HG02588 (cell line): ENCODE data around the gene ZNF718.
"Not testable (repeated sequence)": the region's sequence is repeated elsewhere in the genome, so short reads cannot be mapped to it uniquely, and the experiment has no call there.

Source experiments
- ATAC-seq: cut with Tn5 transposase; IDR thresholded peaks from one replicate; pipeline ENCODE4 v1.9.1; 2021; ENCODE audit warnings: mild to moderate bottlenecking, moderate library complexity; ENCODE audit not compliant: unreplicated experiment

ZNF718 gene

GRCh38 chr4:147233-147632 lies 22.9 kb downstream of the ZNF718 start:
- ATAC-seq = no peak

GRCh38 chr4:161496-162284 lies 37.4 kb downstream of the ZNF718 start:
- ATAC-seq = no peak

GRCh38 chr4:169640-170039 lies 45.3 kb downstream of the ZNF718 start:
- ATAC-seq = not testable (repeated sequence)

- ATAC-seq = not testable (repeated sequence)
Measured at GRCh38 chr4:171318-171717, 47.0 kb downstream of the ZNF718 start.

- ATAC-seq = no peak
Measured at GRCh38 chr4:173666-174314, 49.5 kb downstream of the ZNF718 start.

- ATAC-seq = no peak
Measured at GRCh38 chr4:175986-176385, 51.7 kb downstream of the ZNF718 start.

GRCh38 chr4:176995-177394 lies 52.7 kb downstream of the ZNF718 start:
- ATAC-seq = no peak

- ATAC-seq = not testable (repeated sequence)
Measured at GRCh38 chr4:182225-182624, 57.9 kb downstream of the ZNF718 start.

- ATAC-seq = no peak
Measured at GRCh38 chr4:188091-188490, 63.8 kb downstream of the ZNF718 start.

GRCh38 chr4:195159-195558 lies 70.9 kb downstream of the ZNF718 start:
- ATAC-seq = not testable (repeated sequence)

GRCh38 chr4:200936-201335 lies 76.6 kb downstream of the ZNF718 start:
- ATAC-seq = no peak

- ATAC-seq = not testable (repeated sequence)
Measured at GRCh38 chr4:202822-203221, 78.5 kb downstream of the ZNF718 start.

- ATAC-seq = no peak
Measured at GRCh38 chr4:205097-205756, 80.9 kb downstream of the ZNF718 start.

GRCh38 chr4:206054-206453 lies 81.8 kb downstream of the ZNF718 start:
- ATAC-seq = no peak

GRCh38 chr4:208416-209096 lies 84.3 kb downstream of the ZNF718 start:
- ATAC-seq = not testable (repeated sequence)

- no peak for ATAC-seq
Measured at GRCh38 chr4:211033-211511, 86.8 kb downstream of the ZNF718 start.

- no peak for ATAC-seq
Measured at GRCh38 chr4:212438-213188, 88.3 kb downstream of the ZNF718 start.

GRCh38 chr4:213189-213535 lies 88.9 kb downstream of the ZNF718 start:
- ATAC-seq = not testable (repeated sequence)
